Measurements from ENCODE around the gene ASXL1.

The ASXL1 gene

DNA sequence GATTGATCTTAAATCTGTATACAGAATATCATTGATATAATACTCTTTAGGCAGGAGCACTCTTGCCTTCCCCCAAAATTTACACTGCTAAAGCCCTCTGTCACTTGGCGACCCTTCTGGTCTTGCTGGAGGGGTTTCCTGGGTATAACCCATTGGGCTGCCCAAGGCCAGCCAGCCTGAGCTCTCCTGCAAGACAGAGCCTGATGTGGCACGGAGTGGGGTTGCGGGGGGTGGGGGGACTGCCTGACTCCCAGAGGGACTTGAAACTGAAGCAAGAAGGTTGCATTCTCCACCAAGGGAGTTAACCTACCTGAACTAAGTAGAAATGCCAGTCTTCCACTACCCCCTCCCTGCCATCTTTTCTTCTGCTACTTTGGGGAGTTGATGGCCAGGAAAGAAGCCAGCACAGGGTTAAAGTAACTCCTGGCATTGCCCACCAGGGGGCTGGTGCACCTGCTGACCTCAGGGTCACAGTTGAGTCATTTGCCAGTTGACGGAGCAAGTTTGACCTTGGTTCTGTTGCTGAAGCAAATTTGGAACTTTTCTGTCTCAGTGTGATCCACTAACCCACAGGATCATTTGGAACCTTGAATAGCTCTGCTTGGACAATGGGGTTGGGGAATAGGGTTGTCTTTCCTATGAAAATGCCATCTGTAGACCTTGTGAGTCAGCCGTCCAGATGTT lies 79.4 kb downstream of the ASXL1 start:
- Histone ChIP-seq H3K4me3 (ENCODE audit: low read depth, low read length) (no peak overlapping the region), H3K4me1 (ENCODE audit: control insufficient read depth, insufficient read depth, low read length) (no peaks in the 10 kb centered on the region)

DNA sequence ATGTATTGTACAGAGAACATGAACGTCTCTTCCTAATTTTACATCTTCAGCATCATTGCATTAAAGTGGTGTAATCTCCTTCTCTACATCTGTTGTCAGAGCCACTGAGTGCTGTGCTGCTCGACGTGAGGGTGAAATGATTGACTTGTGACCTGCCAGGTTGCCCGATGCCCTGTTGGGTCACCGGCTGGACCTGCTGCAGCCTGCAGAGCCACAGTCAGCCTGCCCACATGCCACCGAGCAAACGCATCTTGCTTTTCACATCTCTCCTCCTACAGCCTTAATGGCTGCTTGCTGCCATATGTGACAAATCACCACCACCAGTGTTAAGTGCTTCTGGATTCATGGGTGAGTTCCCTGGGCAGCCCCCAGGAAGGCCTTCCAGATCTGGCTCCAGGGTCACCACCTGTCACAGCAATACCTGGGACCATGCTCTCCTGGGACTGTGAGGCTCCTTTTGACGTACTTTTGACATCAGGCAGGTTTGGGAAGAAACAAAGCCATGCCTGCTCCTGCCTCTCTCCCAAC lies 80.3 kb downstream of the ASXL1 start:
- Histone ChIP-seq H3K27me3 (ENCODE audit: control insufficient read depth, insufficient read depth, low read length) (no peaks in the 10 kb centered on the region), H3K4me1 (ENCODE audit: control insufficient read depth, insufficient read depth, low read length) (no peaks in the 10 kb centered on the region), H3K9me3 (ENCODE audit: control insufficient read depth, insufficient read depth, low read length) (no peaks in the 10 kb centered on the region), H3K36me3 (ENCODE audit: control insufficient read depth, insufficient read depth, low read length) (peaks cover 3% of the 10 kb centered on the region), H3K4me3 (ENCODE audit: low read depth, low read length) (no peak overlapping the region), H3K9ac (ENCODE audit: low read depth, low read length) (no peak overlapping the region)

More for the DNA sequence above, 79.4 kb downstream of the ASXL1 start:
- Histone ChIP-seq H3K9ac (ENCODE audit: low read depth, low read length) (no peak overlapping the region), H3K9me3 (ENCODE audit: control insufficient read depth, insufficient read depth, low read length) (no peaks in the 10 kb centered on the region), H3K36me3 (ENCODE audit: control insufficient read depth, insufficient read depth, low read length) (peaks cover 3% of the 10 kb centered on the region), H3K27me3 (ENCODE audit: control insufficient read depth, insufficient read depth, low read length) (no peaks in the 10 kb centered on the region)

DNA sequence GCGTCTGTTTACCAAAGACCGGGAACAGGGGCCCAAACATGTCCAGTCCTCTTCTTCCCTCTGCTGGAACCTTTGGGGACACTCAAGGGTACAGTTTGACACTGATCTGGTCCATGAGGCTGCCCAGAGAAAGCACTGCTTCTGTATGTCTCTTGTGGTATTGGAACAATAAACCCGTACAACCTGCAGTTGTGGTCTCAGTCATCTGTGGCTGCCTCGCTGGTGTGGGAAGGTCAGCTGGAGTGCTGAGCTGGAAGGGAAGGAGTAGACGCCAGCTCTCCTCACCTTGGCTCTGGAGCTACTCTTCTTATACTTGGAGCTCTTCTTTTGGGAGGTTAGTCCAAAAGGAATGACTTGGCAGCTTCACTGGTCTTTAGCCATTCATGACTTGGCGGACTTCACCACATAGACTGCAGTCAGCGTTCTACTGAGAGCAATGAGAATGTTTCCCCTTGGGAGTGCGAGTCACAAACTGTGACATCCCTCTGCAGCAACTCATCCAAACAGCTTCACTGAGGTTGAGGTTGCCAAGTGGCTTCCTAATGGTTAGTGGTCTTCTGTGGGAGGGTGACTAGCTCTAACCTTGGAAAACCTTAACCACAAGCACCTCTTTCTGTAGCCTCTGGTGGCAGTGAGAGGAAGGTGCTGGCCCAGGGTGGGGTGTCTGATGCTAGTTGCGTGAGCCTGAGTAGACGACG lies 81.2 kb downstream of the ASXL1 start:
- peaks cover 3% of the 10 kb centered on the region for H3K36me3 ChIP-seq (ENCODE audit: control insufficient read depth, insufficient read depth, low read length)
- no peak overlapping the region for H3K4me3 ChIP-seq (ENCODE audit: low read depth, low read length)
- H3K9me3 ChIP-seq (ENCODE audit: control insufficient read depth, insufficient read depth, low read length), result no peaks in the 10 kb centered on the region
- no peak overlapping the region for H3K9ac ChIP-seq (ENCODE audit: low read depth, low read length)
- no peaks in the 10 kb centered on the region for H3K4me1 ChIP-seq (ENCODE audit: control insufficient read depth, insufficient read depth, low read length)
- H3K27me3 ChIP-seq (ENCODE audit: control insufficient read depth, insufficient read depth, low read length), result no peaks in the 10 kb centered on the region

DNA sequence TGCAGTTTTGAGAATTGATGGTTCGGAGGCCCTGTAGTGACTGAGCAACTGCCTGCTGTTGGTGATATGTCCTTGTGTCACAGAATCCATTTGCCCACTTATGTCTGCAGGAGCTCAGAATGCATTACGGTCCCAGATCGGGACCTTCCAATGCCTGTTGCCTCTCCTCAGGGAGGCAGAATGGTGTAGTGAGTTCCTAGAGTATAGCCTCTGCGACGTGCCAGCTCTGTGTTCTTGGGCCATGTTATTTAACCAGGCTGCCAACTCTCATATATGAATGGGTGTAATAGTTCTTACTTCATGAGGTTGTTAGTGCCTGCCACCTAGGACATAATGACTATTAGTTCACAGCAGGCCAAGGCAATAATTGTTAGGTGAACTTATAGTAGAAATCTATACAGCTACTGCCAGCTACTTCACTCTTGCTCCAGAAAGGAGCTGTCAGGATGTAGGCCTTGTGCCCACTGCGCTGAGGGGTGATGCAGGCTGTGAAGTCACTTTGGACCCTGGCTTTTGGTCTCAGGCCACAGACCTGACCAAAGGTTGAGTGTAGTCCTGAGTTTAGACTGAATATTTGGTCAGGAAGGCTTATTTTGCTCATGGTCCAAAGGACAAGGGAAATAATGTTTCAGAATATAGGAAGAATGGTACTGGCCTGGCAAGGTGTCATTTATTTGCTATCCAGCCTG lies 82.1 kb downstream of the ASXL1 start:
- no peaks in the 10 kb centered on the region for H3K36me3 ChIP-seq (ENCODE audit: control insufficient read depth, insufficient read depth, low read length)
- no peaks in the 10 kb centered on the region for H3K9me3 ChIP-seq (ENCODE audit: control insufficient read depth, insufficient read depth, low read length)
- H3K27me3 ChIP-seq (ENCODE audit: control insufficient read depth, insufficient read depth, low read length), result no peaks in the 10 kb centered on the region
- no peaks in the 10 kb centered on the region for H3K4me1 ChIP-seq (ENCODE audit: control insufficient read depth, insufficient read depth, low read length)
- no peak overlapping the region for H3K9ac ChIP-seq (ENCODE audit: low read depth, low read length)
- no peak overlapping the region for H3K4me3 ChIP-seq (ENCODE audit: low read depth, low read length)

DNA sequence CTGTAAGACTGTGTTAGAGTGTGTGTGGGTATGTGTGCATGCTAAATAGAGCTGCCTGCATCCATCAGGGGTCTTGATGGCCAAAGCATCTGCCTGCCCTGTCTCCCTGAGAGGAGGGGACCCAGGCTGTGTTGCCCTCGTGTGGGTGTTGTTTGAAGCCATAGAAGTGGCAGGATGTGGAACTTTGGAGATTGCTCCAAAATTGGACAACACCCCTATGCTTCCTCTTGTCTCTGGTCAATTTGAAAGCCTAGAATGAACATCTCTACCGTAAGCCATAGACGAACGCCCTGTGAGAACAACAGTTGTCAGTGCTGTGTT lies 82.6 kb downstream of the ASXL1 start:
- no peaks in the 10 kb centered on the region for H3K4me1 ChIP-seq (ENCODE audit: control insufficient read depth, insufficient read depth, low read length)
- H3K36me3 ChIP-seq (ENCODE audit: control insufficient read depth, insufficient read depth, low read length), result no peaks in the 10 kb centered on the region
- H3K9me3 ChIP-seq (ENCODE audit: control insufficient read depth, insufficient read depth, low read length), result no peaks in the 10 kb centered on the region
- no peaks in the 10 kb centered on the region for H3K27me3 ChIP-seq (ENCODE audit: control insufficient read depth, insufficient read depth, low read length)
- H3K4me3 ChIP-seq (ENCODE audit: low read depth, low read length), result no peak overlapping the region
- no peak overlapping the region for H3K9ac ChIP-seq (ENCODE audit: low read depth, low read length)

DNA sequence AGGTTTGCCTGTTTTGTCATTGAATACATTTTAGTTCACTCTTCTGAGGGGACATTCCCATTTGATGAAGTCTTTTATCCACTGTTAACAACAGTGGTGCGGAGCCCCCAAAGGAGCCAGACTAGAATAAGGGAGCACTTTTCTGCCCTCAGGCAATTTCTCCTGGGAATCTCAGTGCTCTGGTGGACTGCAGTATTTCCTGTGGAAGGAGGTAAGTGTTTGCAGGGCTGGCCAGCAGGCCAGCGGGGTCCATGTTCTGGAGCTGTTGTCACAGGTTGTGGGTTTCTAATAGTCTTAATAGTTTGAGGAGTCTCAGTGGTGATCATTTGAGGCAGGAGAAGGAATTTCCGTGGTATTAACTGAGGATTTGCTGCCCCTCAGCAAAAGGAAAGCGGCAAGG lies 83.5 kb downstream of the ASXL1 start:
- Histone ChIP-seq H3K27me3 (ENCODE audit: control insufficient read depth, insufficient read depth, low read length) (no peaks in the 10 kb centered on the region), H3K4me3 (ENCODE audit: low read depth, low read length) (no peak overlapping the region), H3K4me1 (ENCODE audit: control insufficient read depth, insufficient read depth, low read length) (no peaks in the 10 kb centered on the region), H3K36me3 (ENCODE audit: control insufficient read depth, insufficient read depth, low read length) (peaks cover 3% of the 10 kb centered on the region), H3K9ac (ENCODE audit: low read depth, low read length) (no peak overlapping the region), H3K9me3 (ENCODE audit: control insufficient read depth, insufficient read depth, low read length) (no peaks in the 10 kb centered on the region)

DNA sequence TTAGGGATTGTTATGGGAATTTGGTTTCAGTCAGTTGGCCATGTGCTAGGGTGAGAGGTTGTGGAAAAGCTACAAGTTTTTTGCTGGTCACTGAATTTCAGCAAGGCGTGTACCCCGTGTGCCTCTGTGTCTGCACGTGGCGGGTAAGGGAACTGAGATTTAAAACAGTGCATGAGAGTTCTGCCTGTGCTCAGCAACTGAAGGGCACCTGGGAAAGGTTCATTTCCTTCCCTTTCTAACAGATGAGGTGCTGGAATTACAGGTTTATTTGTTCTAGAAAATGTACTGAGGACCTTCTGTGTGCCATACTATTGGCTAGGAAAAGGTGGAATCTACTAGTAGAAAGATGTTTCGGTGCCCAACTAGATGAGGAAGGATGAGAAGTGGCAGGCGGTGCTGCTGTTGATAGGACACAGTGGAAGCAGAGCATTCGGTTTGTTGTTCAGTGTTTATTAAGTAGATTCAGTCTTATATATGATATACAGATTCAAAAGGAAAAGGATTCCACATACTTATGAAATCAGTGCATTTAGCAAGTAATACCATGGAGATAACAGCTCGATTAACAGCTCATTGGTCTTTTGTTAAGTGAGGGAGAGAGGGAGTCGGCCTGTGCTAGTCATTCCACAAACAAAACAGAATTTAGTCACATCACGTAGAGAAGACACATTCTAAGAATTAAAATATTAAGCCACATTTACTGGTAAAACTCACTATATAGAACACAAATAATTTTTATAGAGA lies 84.7 kb downstream of the ASXL1 start:
- H3K27me3 ChIP-seq (ENCODE audit: control insufficient read depth, insufficient read depth, low read length), result no peaks in the 10 kb centered on the region
- H3K4me1 ChIP-seq (ENCODE audit: control insufficient read depth, insufficient read depth, low read length), result no peaks in the 10 kb centered on the region
- no peak overlapping the region for H3K4me3 ChIP-seq (ENCODE audit: low read depth, low read length)
- peaks cover 14% of the 10 kb centered on the region for H3K36me3 ChIP-seq (ENCODE audit: control insufficient read depth, insufficient read depth, low read length)
- H3K9ac ChIP-seq (ENCODE audit: low read depth, low read length), result no peak overlapping the region
- H3K9me3 ChIP-seq (ENCODE audit: control insufficient read depth, insufficient read depth, low read length), result no peaks in the 10 kb centered on the region

DNA sequence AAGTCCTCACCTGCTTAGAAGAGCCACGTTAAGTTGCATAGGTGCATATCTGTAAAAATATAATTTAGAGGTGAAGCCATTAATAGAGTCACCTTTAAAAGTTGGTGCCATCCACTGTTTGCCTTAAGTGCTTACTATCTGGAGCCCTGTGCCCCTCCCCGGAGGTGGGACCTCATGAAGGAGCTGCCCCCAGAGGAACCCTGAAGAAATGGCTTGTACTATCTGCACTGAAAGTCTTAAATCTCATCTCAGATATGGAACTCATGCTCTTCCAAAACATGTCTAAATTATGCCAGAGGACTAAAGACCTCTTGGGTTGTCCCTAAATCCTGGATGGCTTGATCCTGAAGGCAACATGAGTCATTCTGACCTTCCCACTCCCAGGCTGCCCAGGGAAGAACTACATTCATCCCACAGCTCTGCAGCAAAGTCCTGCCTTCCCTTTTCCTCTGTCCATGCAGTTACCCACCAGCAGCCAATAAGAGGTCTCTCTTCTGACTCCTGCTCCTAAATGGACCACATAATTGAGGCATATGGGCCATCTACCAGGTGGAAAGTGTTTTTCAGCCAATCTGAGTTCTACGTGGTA lies 85.3 kb downstream of the ASXL1 start:
- Histone ChIP-seq H3K9ac (ENCODE audit: low read depth, low read length) (no peak overlapping the region), H3K27me3 (ENCODE audit: control insufficient read depth, insufficient read depth, low read length) (no peaks in the 10 kb centered on the region), H3K4me1 (ENCODE audit: control insufficient read depth, insufficient read depth, low read length) (no peaks in the 10 kb centered on the region), H3K4me3 (ENCODE audit: low read depth, low read length) (no peak overlapping the region), H3K36me3 (ENCODE audit: control insufficient read depth, insufficient read depth, low read length) (peaks cover 21% of the 10 kb centered on the region), H3K9me3 (ENCODE audit: control insufficient read depth, insufficient read depth, low read length) (no peaks in the 10 kb centered on the region)

DNA sequence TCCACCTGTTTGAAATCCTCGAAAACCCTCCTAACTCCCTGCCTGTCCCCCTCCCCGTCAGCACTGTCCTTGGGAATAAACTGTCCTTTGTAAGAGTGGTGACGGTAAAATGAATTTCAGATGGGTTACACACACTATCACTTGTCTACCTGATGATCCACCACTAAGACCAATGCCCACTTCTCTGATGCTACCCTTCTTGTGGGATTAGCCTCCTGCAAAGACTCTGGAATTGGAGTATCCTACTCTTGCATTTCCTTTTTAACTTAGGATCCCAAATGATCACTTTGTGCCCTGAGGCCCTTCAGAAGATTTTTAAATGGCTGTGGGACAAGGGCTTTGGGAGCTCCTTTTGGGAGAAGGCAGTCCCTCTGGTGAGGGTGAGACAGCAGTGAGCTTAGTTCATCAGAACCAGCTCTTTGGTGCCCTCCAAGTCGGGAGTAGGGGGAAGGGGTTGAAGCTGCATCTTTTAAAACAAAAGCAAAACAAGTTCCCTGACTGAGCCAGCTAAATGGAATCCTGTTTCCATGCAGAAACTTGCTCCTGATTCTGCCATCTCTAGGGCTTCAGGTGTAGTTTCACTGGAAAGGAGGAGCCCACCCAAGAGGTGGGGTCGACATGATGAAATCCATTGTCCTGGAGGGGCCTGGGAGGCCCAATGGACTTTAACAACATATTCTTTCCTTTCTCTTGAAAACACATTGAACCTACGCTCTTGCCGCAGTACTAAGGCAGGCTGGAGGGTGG lies 86.5 kb downstream of the ASXL1 start:
- H3K9me3 ChIP-seq (ENCODE audit: control insufficient read depth, insufficient read depth, low read length), result no peaks in the 10 kb centered on the region
- no peaks in the 10 kb centered on the region for H3K4me1 ChIP-seq (ENCODE audit: control insufficient read depth, insufficient read depth, low read length)
- no peak overlapping the region for H3K9ac ChIP-seq (ENCODE audit: low read depth, low read length)
- peaks cover 27% of the 10 kb centered on the region for H3K36me3 ChIP-seq (ENCODE audit: control insufficient read depth, insufficient read depth, low read length)
- H3K4me3 ChIP-seq (ENCODE audit: low read depth, low read length), result no peak overlapping the region
- H3K27me3 ChIP-seq (ENCODE audit: control insufficient read depth, insufficient read depth, low read length), result no peaks in the 10 kb centered on the region

DNA sequence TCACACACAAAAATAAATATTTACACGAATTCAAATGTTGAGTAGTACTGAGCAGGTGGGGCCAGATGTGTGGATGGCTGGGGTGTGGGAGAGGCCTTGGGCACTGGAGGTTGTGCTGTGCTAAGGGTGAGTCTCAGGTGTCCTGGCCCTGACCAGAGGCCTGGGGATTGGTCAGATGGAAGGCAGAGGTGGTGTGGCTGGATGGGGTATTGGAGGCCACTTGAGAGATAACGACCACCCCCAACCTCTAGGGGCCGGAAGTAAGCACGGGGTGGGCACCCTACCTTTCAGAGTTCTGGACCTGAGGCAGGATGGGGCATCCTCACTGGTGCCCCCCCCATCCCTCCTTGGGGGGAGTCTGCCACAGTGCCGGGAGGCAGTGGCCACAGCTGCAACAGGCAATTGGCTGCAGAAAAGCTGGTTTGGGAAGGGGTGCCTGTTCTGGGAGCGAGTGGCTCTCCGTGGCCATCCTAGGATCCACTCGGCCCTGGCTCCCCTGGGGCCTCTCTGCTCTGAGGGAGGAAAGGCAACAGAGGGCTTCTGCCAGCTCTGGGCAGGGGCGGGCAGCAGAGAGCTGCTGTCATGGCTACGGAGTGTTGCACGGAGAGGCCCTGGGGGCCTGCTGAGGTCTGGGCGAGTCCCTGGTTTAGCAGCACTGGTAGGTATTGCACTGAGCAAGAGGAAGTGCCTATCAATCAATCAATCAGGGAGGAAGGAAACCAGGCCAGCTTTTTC lies 87.6 kb downstream of the ASXL1 start:
- Histone ChIP-seq H3K36me3 (ENCODE audit: control insufficient read depth, insufficient read depth, low read length) (peaks cover 34% of the 10 kb centered on the region), H3K4me3 (ENCODE audit: low read depth, low read length) (no peak overlapping the region), H3K27me3 (ENCODE audit: control insufficient read depth, insufficient read depth, low read length) (no peaks in the 10 kb centered on the region), H3K9me3 (ENCODE audit: control insufficient read depth, insufficient read depth, low read length) (no peaks in the 10 kb centered on the region), H3K9ac (ENCODE audit: low read depth, low read length) (no peak overlapping the region), H3K4me1 (ENCODE audit: control insufficient read depth, insufficient read depth, low read length) (no peaks in the 10 kb centered on the region)
